ENCODE data around the gene DUSP14.

The DUSP14 gene

GRCh38 chr17:37518826-37519225 lies 29.1 kb downstream of the DUSP14 start:
- no peak for DNase-seq
- Histone ChIP-seq H3K27ac (no peak overlapping the region), H3K4me1 (no peaks in the 10 kb centered on the region), H3K9me3 (no peaks in the 10 kb centered on the region), H3K4me3 (no peak overlapping the region), H3K36me3 (peaks cover 37 to 90% (median 54%) of the 10 kb centered on the region in 3 donors), H3K27me3 (no peaks in the 10 kb centered on the region)
- intact Hi-C loops (cut with DNase I; ENCODE audit: low total_unique reads) = no loop called here
- TF ChIP-seq, protein P1, sequence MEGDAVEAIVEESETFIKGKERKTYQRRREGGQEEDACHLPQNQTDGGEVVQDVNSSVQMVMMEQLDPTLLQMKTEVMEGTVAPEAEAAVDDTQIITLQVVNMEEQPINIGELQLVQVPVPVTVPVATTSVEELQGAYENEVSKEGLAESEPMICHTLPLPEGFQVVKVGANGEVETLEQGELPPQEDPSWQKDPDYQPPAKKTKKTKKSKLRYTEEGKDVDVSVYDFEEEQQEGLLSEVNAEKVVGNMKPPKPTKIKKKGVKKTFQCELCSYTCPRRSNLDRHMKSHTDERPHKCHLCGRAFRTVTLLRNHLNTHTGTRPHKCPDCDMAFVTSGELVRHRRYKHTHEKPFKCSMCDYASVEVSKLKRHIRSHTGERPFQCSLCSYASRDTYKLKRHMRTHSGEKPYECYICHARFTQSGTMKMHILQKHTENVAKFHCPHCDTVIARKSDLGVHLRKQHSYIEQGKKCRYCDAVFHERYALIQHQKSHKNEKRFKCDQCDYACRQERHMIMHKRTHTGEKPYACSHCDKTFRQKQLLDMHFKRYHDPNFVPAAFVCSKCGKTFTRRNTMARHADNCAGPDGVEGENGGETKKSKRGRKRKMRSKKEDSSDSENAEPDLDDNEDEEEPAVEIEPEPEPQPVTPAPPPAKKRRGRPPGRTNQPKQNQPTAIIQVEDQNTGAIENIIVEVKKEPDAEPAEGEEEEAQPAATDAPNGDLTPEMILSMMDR (IDR thresholded peaks at IDR 0.05) = no peak

DNA sequence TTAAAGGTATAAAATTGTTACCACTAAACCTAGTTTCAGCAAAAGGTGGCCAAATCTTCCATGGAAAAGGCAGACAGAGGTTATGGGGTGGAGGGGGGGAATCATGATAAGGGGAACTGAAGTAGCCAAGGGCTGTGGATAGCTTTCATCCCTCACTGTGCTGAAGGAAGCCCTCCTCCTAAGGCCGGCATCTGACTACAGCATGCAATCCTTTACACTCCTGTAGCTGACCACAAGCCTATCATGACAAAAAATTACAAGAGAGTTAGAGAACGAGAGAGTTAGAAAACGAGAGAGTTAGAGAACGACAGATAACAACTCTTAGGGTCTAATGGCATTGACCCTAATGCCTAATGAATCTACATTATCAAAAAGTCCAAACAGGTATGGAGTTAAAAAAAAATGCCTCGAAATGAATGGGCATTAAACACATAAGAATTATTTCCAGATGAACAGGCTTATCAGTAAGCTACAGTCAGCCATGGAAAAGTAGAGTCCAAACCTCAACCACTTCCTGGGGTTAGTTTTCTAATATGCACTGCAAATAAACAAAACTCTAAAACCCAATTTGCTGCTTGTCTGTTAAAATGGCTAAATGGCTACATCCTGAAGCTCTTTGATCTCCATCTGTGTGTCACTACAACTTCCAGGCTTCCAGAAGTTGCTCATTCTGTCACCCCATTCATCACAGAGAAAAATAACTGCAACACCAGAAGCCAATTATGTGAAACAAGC lies 29.7 kb downstream of the DUSP14 start:
- no peaks in the 10 kb centered on the region for H3K27me3 ChIP-seq
- no peak for DNase-seq
- TF ChIP-seq, protein P1 (IDR thresholded peaks at IDR 0.05) = no peak
- intact Hi-C loops (cut with DNase I; ENCODE audit: low total_unique reads) = no loop called here
- no peaks in the 10 kb centered on the region for H3K9me3 ChIP-seq
- peaks cover 37 to 95% (median 58%) of the 10 kb centered on the region in 3 donors for H3K36me3 ChIP-seq
- H3K4me3 ChIP-seq = no peak overlapping the region
- H3K27ac ChIP-seq = no peak overlapping the region
- no peaks in the 10 kb centered on the region for H3K4me1 ChIP-seq

GRCh38 chr17:37520174-37520573 lies 30.5 kb downstream of the DUSP14 start:
- no peak for DNase-seq
- no peak overlapping the region for H3K27ac ChIP-seq
- peaks cover 37 to 95% (median 62%) of the 10 kb centered on the region in 3 donors for H3K36me3 ChIP-seq
- TF ChIP-seq, protein P1 (IDR thresholded peaks at IDR 0.05) = no peak
- no peaks in the 10 kb centered on the region for H3K9me3 ChIP-seq
- no peak overlapping the region for H3K4me3 ChIP-seq
- H3K27me3 ChIP-seq = no peaks in the 10 kb centered on the region
- no peaks in the 10 kb centered on the region for H3K4me1 ChIP-seq
- intact Hi-C loops (cut with DNase I; ENCODE audit: low total_unique reads) = no loop called here

DNA sequence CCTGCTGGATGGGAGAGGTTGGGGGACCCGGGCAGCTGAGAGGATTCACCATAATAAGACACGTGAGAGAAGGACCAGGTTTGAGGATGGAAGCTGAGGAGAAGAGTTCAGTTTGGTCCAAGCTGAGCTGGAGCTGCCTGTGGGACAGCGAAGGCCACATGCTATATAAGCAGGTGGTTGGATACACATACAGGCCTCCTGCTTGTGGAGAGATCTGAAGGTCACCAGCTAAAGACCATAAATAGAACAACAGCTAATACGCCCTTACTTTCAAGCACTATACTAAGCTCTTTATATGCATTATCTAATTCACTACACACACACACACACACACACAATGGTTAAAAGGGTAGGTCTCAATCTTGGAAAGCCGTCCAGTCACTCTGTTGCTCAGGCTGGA lies 32.1 kb downstream of the DUSP14 start:
- DNase-seq = no peak
- H3K4me1 ChIP-seq = no peaks in the 10 kb centered on the region
- TF ChIP-seq, protein P1 (IDR thresholded peaks at IDR 0.05) = no peak
- no peak overlapping the region for H3K4me3 ChIP-seq
- H3K9me3 ChIP-seq = no peaks in the 10 kb centered on the region
- peaks cover 30 to 95% (median 68%) of the 10 kb centered on the region in 3 donors for H3K36me3 ChIP-seq
- no peaks in the 10 kb centered on the region for H3K27me3 ChIP-seq
- H3K27ac ChIP-seq = no peak overlapping the region
- intact Hi-C loops (cut with DNase I; ENCODE audit: low total_unique reads) = no loop called here

DNA sequence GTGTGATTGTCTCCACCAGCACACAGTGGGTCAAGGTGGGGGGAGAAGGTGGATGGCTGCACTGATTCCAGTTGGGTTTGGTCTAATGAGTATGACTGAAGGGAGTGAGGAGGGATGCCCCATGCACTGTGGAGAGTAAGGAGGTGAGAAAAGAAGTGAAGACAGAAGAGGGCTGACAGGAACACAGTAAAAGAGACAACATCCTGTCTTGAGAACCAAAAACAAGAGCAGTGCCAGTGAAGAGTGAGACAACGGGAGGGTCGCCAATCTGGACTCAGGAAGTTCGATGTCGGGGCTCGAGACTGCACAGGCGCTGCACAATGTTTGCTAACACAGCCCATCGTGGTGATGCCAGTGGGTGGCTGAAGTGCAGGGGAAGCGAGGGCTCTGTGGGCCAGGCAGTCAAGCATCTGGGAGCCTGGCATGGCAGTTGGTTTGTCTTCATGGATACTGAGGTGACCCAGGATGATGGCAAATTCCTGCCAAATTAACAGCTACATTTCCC lies 34.1 kb downstream of the DUSP14 start:
- intact Hi-C loops (cut with DNase I; ENCODE audit: low total_unique reads) = no loop called here
- Histone ChIP-seq H3K27ac (no peak overlapping the region), H3K4me1 (no peaks in the 10 kb centered on the region), H3K36me3 (peaks cover 17 to 88% (median 62%) of the 10 kb centered on the region in 3 donors), H3K4me3 (no peak overlapping the region), H3K9me3 (no peaks in the 10 kb centered on the region), H3K27me3 (no peaks in the 10 kb centered on the region)
- TF ChIP-seq, protein P1 (IDR thresholded peaks at IDR 0.05) = no peak
- DNase-seq = no peak
